HepG2 (cell line): ENCODE results near the gene FBXO9. TPM values are rescaled to one million over a fixed set of nuclear protein-coding genes. Genes with fewer than 3 reads are reported as not detected.

Source experiments
- ATAC-seq: fragments of 200-7000 bp; cut with Tn5 transposase; 3 replicates; pipeline ENCODE4 v1.9.1; 2020; ENCODE audit warnings: mild to moderate bottlenecking, moderate library complexity
- BruUV-seq: library from RNA; stranded (reverse); fragments of 400-500 nt; replicated peaks from 2 replicates; lab custom pipeline; 2021; lab: Mats Ljungman, UMichigan
- CTCF ChIA-PET: fragments of 300-600 bp; formaldehyde crosslinking; extraction: SDS; loops from one replicate; lab custom pipeline; 2021; ENCODE audit warnings: low total read pairs, inconsistent platforms, low intra/inter-chr PET ratio; lab: Yijun Ruan, JAX
- POLR2A ChIA-PET: fragments of 350-600 bp; sonication (Branson Sonifier 250); formaldehyde crosslinking; loops from one replicate; lab custom pipeline; 2020; ENCODE audit warnings: antibody characterized with exemption, inconsistent platforms; lab: Yijun Ruan, JAX
- DNase-seq: peaks from one replicate; pipeline ENCODE4 v3.0.0-alpha.2; 2015; ENCODE audit warnings: low spot score
- FAIRE-seq: peaks from 3 replicates; lab custom pipeline; 2011; peaks lifted over from hg19 to GRCh38; lab: Jason Lieb, UNC
- H2AFZ ChIP-seq: one replicate; pipeline ENCODE4 v1.6.1; 2011; ENCODE audit warnings: low read length, inconsistent platforms
- H3K27ac ChIP-seq: fragments of 300-600 bp; 3 replicates; pipeline ENCODE4 v1.8.0; 2011; ENCODE audit warnings: mixed run types, mild to moderate bottlenecking, mixed read lengths, low read length, inconsistent platforms; ENCODE audit not compliant: insufficient read depth; ENCODE audit errors: extremely low read length
- H3K27me3 ChIP-seq, 2 experiments: fragments of 200-600 bp in 1 of 2; 2 replicates in 1 of 2; 3 replicates in 1 of 2; pipeline versions ENCODE4 v1.6.0 to v1.8.0; 2011; ENCODE audit warnings: low read length in 2 of 2, mild to moderate bottlenecking in 2 of 2, moderate library complexity in 2 of 2, inconsistent platforms in 1 of 2; ENCODE audit not compliant: insufficient read depth in 2 of 2, control insufficient read depth in 1 of 2
- H3K36me3 ChIP-seq, 2 experiments: fragments of 200-600 bp in 1 of 2; replicated peaks in 1 of 2; 2 replicates in 1 of 2; 3 replicates in 1 of 2; pipeline versions ENCODE4 v1.5.1 to v1.8.0; 2011; ENCODE audit warnings: low read length in 2 of 2, inconsistent platforms in 1 of 2; ENCODE audit not compliant: insufficient read depth in 2 of 2, control insufficient read depth in 1 of 2
- H3K4me1 ChIP-seq: 2 replicates; pipeline ENCODE4 v1.5.1; 2012; ENCODE audit warnings: low read length, inconsistent platforms; ENCODE audit not compliant: insufficient read depth
- H3K4me2 ChIP-seq: 2 replicates; pipeline ENCODE4 v1.6.0; 2011; ENCODE audit warnings: low read depth, low read length, inconsistent platforms
- H3K4me3 ChIP-seq, 3 experiments: fragments of 200-600 bp in 1 of 3; sonication (generic), shearing (Covaris generic) in 1 of 3; replicated peaks in 1 of 3; 2 replicates each; pipeline ENCODE4 v1.5.1; 2011 to 2016; ENCODE audit warnings: low read length in 3 of 3, inconsistent platforms in 2 of 3, low read depth in 2 of 3, mild to moderate bottlenecking in 2 of 3, control low read depth in 1 of 3, mixed read lengths in 1 of 3; ENCODE audit not compliant: insufficient read depth in 1 of 3
- H3K79me2 ChIP-seq: one replicate; pipeline ENCODE4 v1.6.1; 2011; ENCODE audit warnings: low read length, inconsistent platforms; ENCODE audit not compliant: insufficient read depth
- H3K9ac ChIP-seq: 2 replicates; pipeline ENCODE4 v1.6.0; 2011; ENCODE audit warnings: mild to moderate bottlenecking, low read depth, low read length, inconsistent platforms; ENCODE audit not compliant: insufficient read depth
- H3K9me3 ChIP-seq: 2 replicates; pipeline ENCODE4 v1.5.1; 2012; ENCODE audit warnings: mild to moderate bottlenecking, low read length
- H4K20me1 ChIP-seq: 2 replicates; pipeline ENCODE4 v1.6.0; 2011; ENCODE audit warnings: inconsistent platforms, mild to moderate bottlenecking, low read length, moderate library complexity; ENCODE audit not compliant: insufficient read depth
- ATF5 ChIP-seq: sonication (generic); formaldehyde crosslinking; IDR thresholded peaks from 2 replicates; pipeline ENCODE4 v1.4.0; 2020; ENCODE audit warnings: mild to moderate bottlenecking, low read depth, missing genetic modification reagents
- BHLHE40 ChIP-seq: IDR thresholded peaks from 2 replicates; pipeline ENCODE4 v1.6.1; 2011; ENCODE audit warnings: low read length, improper control_type of control experiment
- CAMTA2 ChIP-seq: sonication (generic); formaldehyde crosslinking; IDR thresholded peaks from 2 replicates; pipeline ENCODE4 v1.4.0; 2020; ENCODE audit warnings: mild to moderate bottlenecking, missing genetic modification reagents, borderline replicate concordance
- CEBPB ChIP-seq: IDR thresholded peaks from 2 replicates; pipeline ENCODE4 v1.6.1; 2011; ENCODE audit warnings: low read depth, low read length, improper control_type of control experiment, borderline replicate concordance
- FOXA1 ChIP-seq, 2 experiments: fragments of 450-650 bp in 1 of 2; sonication (generic) in 1 of 2; formaldehyde crosslinking in 1 of 2; IDR thresholded peaks; 2 replicates each; pipeline versions ENCODE4 v1.4.0 to v1.6.1; 2016 to 2020; ENCODE audit warnings: missing genetic modification reagents in 1 of 2
- SMAD3 ChIP-seq: sonication (generic); formaldehyde crosslinking; IDR thresholded peaks from 2 replicates; pipeline ENCODE4 v1.4.0; 2020; ENCODE audit warnings: missing genetic modification reagents
- SOX13 ChIP-seq, 3 experiments: fragments of 450-650 bp in 1 of 3; sonication (generic) in 1 of 3; formaldehyde crosslinking in 1 of 3; IDR thresholded peaks in 2 of 3; conservative IDR thresholded peaks in 1 of 3; 2 replicates each; pipeline versions ENCODE4 v1.5.0 to v1.6.1; 2016 to 2020; ENCODE audit warnings: antibody characterized with exemption in 1 of 3, mild to moderate bottlenecking in 1 of 3, missing compliant biosample characterization in 1 of 3, missing genetic modification reagents in 1 of 3, moderate library complexity in 1 of 3
- SOX5 ChIP-seq: IDR thresholded peaks from 2 replicates; pipeline ENCODE4 v1.6.1; 2016; ENCODE audit warnings: borderline replicate concordance
- STAG1 ChIP-seq: sonication (generic); formaldehyde crosslinking; IDR thresholded peaks from 2 replicates; pipeline ENCODE4 v1.4.0; 2020; ENCODE audit warnings: missing genetic modification reagents
- TCF7 ChIP-seq: sonication (generic); IDR thresholded peaks from 2 replicates; pipeline ENCODE4 v1.6.1; 2016; ENCODE audit warnings: antibody characterized with exemption, low read depth
- USF2 ChIP-seq, 2 experiments: sonication (generic) in 1 of 2; formaldehyde crosslinking in 1 of 2; IDR thresholded peaks; 2 replicates each; pipeline versions ENCODE4 v1.5.1 to v1.6.1; 2011 to 2020; ENCODE audit warnings: borderline replicate concordance in 1 of 2, low read depth in 1 of 2, low read length in 1 of 2, mild to moderate bottlenecking in 1 of 2, missing genetic modification reagents in 1 of 2, moderate library complexity in 1 of 2
- ZNF12 ChIP-seq: sonication (generic); formaldehyde crosslinking; IDR thresholded peaks from 2 replicates; pipeline ENCODE4 v1.5.0; 2020; ENCODE audit warnings: missing genetic modification reagents
- ZNF3 ChIP-seq: IDR thresholded peaks from 2 replicates; pipeline ENCODE4 v1.7.0; 2017; ENCODE audit warnings: inconsistent platforms
- ZNF644 ChIP-seq: IDR thresholded peaks from 2 replicates; pipeline ENCODE4 v1.6.1; 2016; ENCODE audit warnings: low read depth
- ZNF761 ChIP-seq: sonication (generic); formaldehyde crosslinking; conservative IDR thresholded peaks from 2 replicates; pipeline ENCODE4 v1.4.0; 2020; ENCODE audit warnings: mild to moderate bottlenecking, missing genetic modification reagents
- WGBS: methylation state at CpG from one replicate; pipeline ENCODE4 v1.1.6; 2017; ENCODE audit warnings: low lambda C conversion rate; 5-methylcytosine and 5-hydroxymethylcytosine counted together
- in situ Hi-C: cut with HindIII; loops from 2 replicates; pipeline ENCODE4 v1.10.0; 2017; ENCODE audit warnings: low pct_unique_long_range_greater_than_20kb; ENCODE audit not compliant: extremely low pct_ligation_motif_present
- intact Hi-C: fragments of 100-400 bp; cut with micrococcal nuclease; formaldehyde crosslinking; loops from one replicate; pipeline ENCODE4 v1.10.0; 2022; ENCODE audit not compliant: unreplicated experiment
- polyA plus RNA-seq, 8 experiments: library from polyadenylated mRNA; depleted of rRNA in 3 of 8; stranded (reverse) in 7 of 8; unstranded in 1 of 8; fragments of >200 nt; fragmentation: Illumina TruSeq in 4 of 8; extraction: Trizol in 4 of 8; gene quantifications; 2 replicates each; pipeline versions ENCODE4 v1.2.1 to v1.2.3, GENCODE V29; 2011 to 2016; ENCODE audit warnings: low read depth in 4 of 8, missing spikeins in 1 of 8, mixed read lengths in 1 of 8; ENCODE audit not compliant: insufficient read depth in 1 of 8
- total RNA-seq, 5 experiments: library from RNA; depleted of rRNA; stranded (reverse); fragments of >200 nt; fragmentation: Illumina TruSeq; extraction: Trizol; gene quantifications; 2 replicates each; pipeline ENCODE4 v1.2.3, GENCODE V29; 2016; ENCODE audit warnings: low read depth in 1 of 5
- TF ChIP-seq, protein P1 (sequence below): IDR thresholded peaks from 2 replicates; pipeline ENCODE4 v1.6.1; 2016

The FBXO9 gene
- total and polyA plus RNA-seq, 2 of the 13 experiments (the other 11 are each of a cell fraction or from before 2014, with no cell fraction given) = 64.3 to 98.4 TPM

DNA sequence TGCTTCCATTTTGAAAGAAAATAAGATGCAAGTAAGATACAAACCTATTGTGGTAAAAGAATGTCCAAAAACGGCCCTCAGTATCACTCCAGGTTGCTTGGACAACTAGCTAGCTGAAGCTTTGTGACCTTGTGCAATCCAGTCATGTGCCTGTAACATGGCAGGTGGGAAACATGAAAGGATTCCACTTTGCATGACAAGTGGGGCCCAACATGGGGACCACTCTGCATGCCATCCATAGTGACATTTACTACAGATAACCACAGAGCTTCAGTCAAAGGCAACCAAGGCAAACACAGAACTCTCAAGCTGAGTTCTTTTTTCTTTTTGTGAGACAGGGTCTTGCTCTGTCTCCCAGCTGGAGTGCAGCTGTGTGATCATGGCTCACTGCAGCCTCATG is 15.8 kb upstream of the FBXO9 start:
- Histone ChIP-seq H3K36me3 (peaks cover 0 to 4% of the 10 kb centered on the region in 2 experiments; a peak in 1 of 5 replicates), H3K27ac (no peak overlapping the region), H4K20me1 (no peaks in the 10 kb centered on the region), H3K4me1 (peaks cover 31% of the 10 kb centered on the region), H2AFZ (no peak overlapping the region), H3K79me2 (peaks cover 4% of the 10 kb centered on the region), H3K9ac (no peak overlapping the region), H3K9me3 (no peaks in the 10 kb centered on the region; the same call in 1 of the 2 replicates), H3K4me3 (no peak overlapping the region), H3K27me3 (no peaks in the 10 kb centered on the region), H3K4me2 (no peak overlapping the region)
- POLR2A ChIA-PET = interaction anchor here (1.2 kb wide), 1 partner anchor 54 kb away, joined by 3 read pairs; the partner anchor contains the start of gene GSTA4
- in situ Hi-C loops = no loop called here
- DNase-seq = peak; percentile 63
- FAIRE-seq = no peak
- ATAC-seq = 0 out of 3 replicates have a peak, but pooled peaks have one; percentile 26
- 61% methylated on average over 1 of the region's 1 CpG for WGBS
- intact Hi-C loops = no loop called here
- CTCF ChIA-PET = no interaction called here
- TF ChIP-seq SMAD3 (CRISPR knock-in tag) (no peak), SOX13 (IDR thresholded peaks at IDR 0.05) (no peak), SOX13 (CRISPR knock-in tag; conservative IDR thresholded peaks at IDR 0.05 in 1 of 2, IDR thresholded peaks at IDR 0.05 in 1 of 2) (0 out of 4 replicates have a peak, but pooled peaks of 1 of the 2 experiments have one; percentile 32), ZNF761 (CRISPR knock-in tag) (no peak), CAMTA2 (CRISPR knock-in tag) (no peak), BHLHE40 (peak; percentile 89), ZNF644 (CRISPR knock-in tag) (peak; percentile 96), ZNF12 (CRISPR knock-in tag) (0 out of 2 replicates have a peak, but pooled peaks have one; percentile 40), SOX5 (CRISPR knock-in tag) (peak; percentile 35; the same call in 1 of the 2 replicates), FOXA1 (IDR thresholded peaks at IDR 0.05) (no peak), FOXA1 (CRISPR knock-in tag; IDR thresholded peaks at IDR 0.05) (0 out of 2 replicates have a peak, but pooled peaks have one; percentile 40), USF2 (IDR thresholded peaks at IDR 0.05; ENCODE audit: low read depth, low read length) (no peak), USF2 (CRISPR knock-in tag; IDR thresholded peaks at IDR 0.05; ENCODE audit: borderline replicate concordance) (peak; percentile 16; the same call in 1 of the 2 replicates), ATF5 (CRISPR knock-in tag) (no peak), ZNF3 (CRISPR knock-in tag) (no peak), CEBPB (peak; percentile 79), TCF7 (peak; percentile 55), STAG1 (CRISPR knock-in tag) (no peak)
- TF ChIP-seq, protein P1, sequence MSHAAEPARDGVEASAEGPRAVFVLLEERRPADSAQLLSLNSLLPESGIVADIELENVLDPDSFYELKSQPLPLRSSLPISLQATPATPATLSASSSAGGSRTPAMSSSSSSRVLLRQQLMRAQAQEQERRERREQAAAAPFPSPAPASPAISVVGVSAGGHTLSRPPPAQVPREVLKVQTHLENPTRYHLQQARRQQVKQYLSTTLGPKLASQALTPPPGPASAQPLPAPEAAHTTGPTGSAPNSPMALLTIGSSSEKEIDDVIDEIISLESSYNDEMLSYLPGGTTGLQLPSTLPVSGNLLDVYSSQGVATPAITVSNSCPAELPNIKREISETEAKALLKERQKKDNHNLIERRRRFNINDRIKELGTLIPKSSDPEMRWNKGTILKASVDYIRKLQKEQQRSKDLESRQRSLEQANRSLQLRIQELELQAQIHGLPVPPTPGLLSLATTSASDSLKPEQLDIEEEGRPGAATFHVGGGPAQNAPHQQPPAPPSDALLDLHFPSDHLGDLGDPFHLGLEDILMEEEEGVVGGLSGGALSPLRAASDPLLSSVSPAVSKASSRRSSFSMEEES = peak; percentile 76; the same call in 1 of the 2 replicates
- no TSS peak for BruUV-seq
